Mucosa of stomach (tissue), 1 donor: ENCODE data around the gene CRKL.

Experiments
- H3K27me3 ChIP-seq: one replicate; pipeline ENCODE4 v1.7.0; 2013; ENCODE audit warnings: mild to moderate bottlenecking, low read length; ENCODE audit not compliant: control insufficient read depth, insufficient read depth
- H3K36me3 ChIP-seq: one replicate; pipeline ENCODE4 v1.7.0; 2013; ENCODE audit warnings: low read length; ENCODE audit not compliant: control insufficient read depth, insufficient read depth
- H3K4me1 ChIP-seq: one replicate; pipeline ENCODE4 v1.7.0; 2013; ENCODE audit warnings: mild to moderate bottlenecking, low read length; ENCODE audit not compliant: control insufficient read depth, insufficient read depth
- H3K4me3 ChIP-seq: one replicate; pipeline ENCODE4 v1.7.0; 2013; ENCODE audit warnings: low read length
- H3K9ac ChIP-seq: one replicate; pipeline ENCODE4 v1.7.0; 2013; ENCODE audit warnings: mild to moderate bottlenecking, low read length, moderate library complexity
- H3K9me3 ChIP-seq: one replicate; pipeline ENCODE4 v1.7.0; 2013; ENCODE audit warnings: mild to moderate bottlenecking, low read length, moderate library complexity; ENCODE audit not compliant: control insufficient read depth
- donor health status: Pancreatic carcinoma.

CRKL gene

GRCh38 chr22:20989323-20990138, 72.3 kb downstream of the CRKL start:
- Histone ChIP-seq H3K9me3 (no peaks in the 10 kb centered on the region), H3K4me3 (no peak overlapping the region), H3K27me3 (no peaks in the 10 kb centered on the region), H3K9ac (no peak overlapping the region), H3K4me1 (no peaks in the 10 kb centered on the region), H3K36me3 (peaks cover 17% of the 10 kb centered on the region)

- H3K4me1 ChIP-seq = no peaks in the 10 kb centered on the region
- H3K36me3 ChIP-seq = peaks cover 17% of the 10 kb centered on the region
- no peaks in the 10 kb centered on the region for H3K27me3 ChIP-seq
- no peak overlapping the region for H3K9ac ChIP-seq
- H3K4me3 ChIP-seq = no peak overlapping the region
- no peaks in the 10 kb centered on the region for H3K9me3 ChIP-seq
Measured at GRCh38 chr22:20990184-20991180, 73.3 kb downstream of the CRKL start.

DNA sequence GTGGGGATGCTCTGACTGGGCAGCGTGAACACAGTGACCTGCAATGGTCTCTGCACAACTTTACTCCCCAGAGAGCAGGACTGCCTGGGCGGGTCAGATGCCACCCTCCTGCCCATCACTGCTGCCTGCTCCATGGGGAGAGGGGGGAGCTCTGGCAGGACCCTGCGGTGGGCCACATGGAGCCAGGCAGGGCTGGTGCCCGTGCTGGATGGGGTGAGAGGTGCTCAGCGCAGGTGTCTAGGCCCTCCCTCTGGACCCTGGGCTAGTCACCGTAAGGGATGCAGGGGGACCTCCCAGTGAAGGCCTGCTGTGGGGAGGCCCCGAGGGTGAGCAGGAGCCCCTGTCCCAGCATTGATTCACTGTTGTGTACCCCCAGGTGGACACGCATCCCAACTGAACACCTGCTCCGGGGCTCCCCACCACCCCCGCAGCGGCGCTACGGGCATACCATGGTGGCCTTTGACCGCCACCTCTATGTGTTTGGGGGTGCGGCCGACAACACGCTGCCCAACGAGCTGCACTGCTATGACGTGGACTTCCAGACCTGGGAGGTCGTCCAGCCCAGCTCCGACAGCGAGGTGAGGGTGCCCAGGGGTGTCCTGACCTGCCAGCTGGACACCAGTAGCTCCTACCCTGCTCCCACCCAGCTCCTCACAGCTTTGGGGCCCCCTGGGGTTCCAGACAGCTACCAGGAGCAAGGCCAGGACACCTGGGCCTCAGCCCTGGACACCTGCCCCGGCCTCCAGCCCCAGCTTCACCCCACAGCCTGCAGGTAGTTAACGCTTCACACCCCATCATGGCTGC, 74.2 kb downstream of the CRKL start:
- Histone ChIP-seq H3K4me1 (no peaks in the 10 kb centered on the region), H3K27me3 (no peaks in the 10 kb centered on the region), H3K36me3 (peaks cover 17% of the 10 kb centered on the region), H3K4me3 (no peak overlapping the region), H3K9ac (no peak overlapping the region), H3K9me3 (no peaks in the 10 kb centered on the region)

- Histone ChIP-seq H3K9me3 (no peaks in the 10 kb centered on the region), H3K36me3 (peaks cover 22% of the 10 kb centered on the region), H3K9ac (no peak overlapping the region), H3K4me1 (no peaks in the 10 kb centered on the region), H3K27me3 (no peaks in the 10 kb centered on the region), H3K4me3 (no peak overlapping the region)
Measured at GRCh38 chr22:20992056-20992442, 74.8 kb downstream of the CRKL start.

- Histone ChIP-seq H3K9me3 (no peaks in the 10 kb centered on the region), H3K9ac (no peak overlapping the region), H3K4me3 (no peak overlapping the region), H3K27me3 (no peaks in the 10 kb centered on the region), H3K4me1 (no peaks in the 10 kb centered on the region), H3K36me3 (peaks cover 26% of the 10 kb centered on the region)
Measured at GRCh38 chr22:20992456-20993303, 75.5 kb downstream of the CRKL start.

DNA sequence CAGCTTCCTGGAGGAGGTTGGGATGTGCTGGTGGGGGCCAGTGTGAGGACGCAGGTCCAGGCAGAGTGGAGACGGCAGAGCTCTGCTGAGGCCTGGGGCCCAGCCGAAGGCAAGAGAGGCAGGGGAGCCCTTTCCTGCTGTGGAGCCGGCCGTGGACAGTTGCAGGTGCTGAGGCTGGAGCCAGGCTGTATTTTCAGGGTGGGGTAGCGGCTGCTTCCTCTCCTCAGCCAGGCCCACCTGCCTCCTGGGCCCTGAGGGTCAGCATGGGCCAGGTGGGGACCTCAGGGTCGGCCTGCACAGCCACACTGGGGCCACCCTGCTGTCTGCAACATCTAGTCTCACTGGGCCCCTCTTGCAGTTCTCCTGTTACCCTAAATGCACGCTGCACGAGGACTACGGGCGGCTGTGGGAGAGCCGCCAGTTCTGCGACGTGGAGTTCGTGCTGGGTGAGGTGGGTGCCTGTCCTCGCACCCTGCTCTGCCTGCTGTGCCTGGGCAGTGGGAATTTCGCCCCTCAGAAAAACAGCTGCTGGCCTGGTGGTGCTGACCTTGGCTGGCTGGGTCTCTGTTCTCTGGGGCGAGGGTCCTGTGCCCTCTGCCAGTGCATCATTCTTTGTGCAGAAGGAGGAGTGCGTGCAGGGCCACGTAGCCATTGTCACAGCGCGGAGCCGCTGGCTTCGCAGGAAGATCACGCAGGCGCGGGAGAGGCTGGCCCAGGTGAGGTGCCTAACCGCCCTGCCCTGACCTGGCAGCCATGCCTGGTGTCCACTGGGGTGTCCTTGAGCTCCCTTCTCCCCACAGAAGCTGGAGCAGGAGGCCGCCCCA, 76.3 kb downstream of the CRKL start:
- Histone ChIP-seq H3K27me3 (no peaks in the 10 kb centered on the region), H3K9ac (no peak overlapping the region), H3K4me3 (no peak overlapping the region), H3K9me3 (no peaks in the 10 kb centered on the region), H3K4me1 (no peaks in the 10 kb centered on the region), H3K36me3 (peaks cover 29% of the 10 kb centered on the region)

- Histone ChIP-seq H3K9ac (no peak overlapping the region), H3K9me3 (no peaks in the 10 kb centered on the region), H3K36me3 (peaks cover 31% of the 10 kb centered on the region), H3K4me3 (no peak overlapping the region), H3K27me3 (no peaks in the 10 kb centered on the region), H3K4me1 (no peaks in the 10 kb centered on the region)
Measured at GRCh38 chr22:20994128-20994901, 77.1 kb downstream of the CRKL start.

- peaks cover 36% of the 10 kb centered on the region for H3K36me3 ChIP-seq
- no peak overlapping the region for H3K9ac ChIP-seq
- H3K4me1 ChIP-seq = peaks cover 4% of the 10 kb centered on the region
Measured at GRCh38 chr22:20994902-20995241, 77.7 kb downstream of the CRKL start.

DNA sequence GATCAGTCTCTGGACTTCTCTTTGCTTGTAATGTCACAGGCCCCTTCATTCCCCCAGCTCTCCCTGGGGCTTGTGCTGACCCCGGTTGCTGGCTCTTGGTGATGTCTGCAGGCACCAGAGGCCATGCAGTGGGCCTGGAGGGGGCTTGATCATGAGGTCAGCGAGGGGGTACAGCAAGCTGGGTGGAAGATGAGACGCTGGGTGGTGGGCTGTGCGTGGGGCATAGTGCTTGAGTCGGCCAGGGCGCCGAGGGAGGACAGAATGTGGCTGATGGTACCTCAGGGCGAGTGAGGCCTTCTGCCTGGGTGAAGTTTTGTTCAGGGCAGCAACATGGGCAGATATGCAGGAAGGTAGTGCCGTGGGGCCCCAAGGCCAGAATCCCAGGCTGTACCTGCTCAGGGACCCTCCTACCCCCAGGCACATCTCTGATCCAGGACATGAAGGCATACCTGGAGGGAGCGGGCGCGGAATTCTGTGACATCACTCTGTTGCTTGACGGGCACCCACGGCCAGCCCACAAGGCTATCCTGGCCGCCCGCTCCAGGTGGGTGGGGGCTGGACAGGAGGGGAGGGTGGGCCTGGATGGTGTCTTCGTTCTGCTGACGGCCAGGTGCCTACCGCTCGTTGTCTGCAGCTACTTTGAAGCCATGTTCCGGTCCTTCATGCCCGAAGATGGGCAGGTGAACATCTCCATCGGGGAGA, 78.3 kb downstream of the CRKL start:
- no peak overlapping the region for H3K4me3 ChIP-seq
- no peaks in the 10 kb centered on the region for H3K27me3 ChIP-seq
- H3K9me3 ChIP-seq = no peaks in the 10 kb centered on the region
- no peak overlapping the region for H3K9ac ChIP-seq
- H3K36me3 ChIP-seq = peaks cover 36% of the 10 kb centered on the region
- H3K4me1 ChIP-seq = peaks cover 10% of the 10 kb centered on the region

More at GRCh38 chr22:20994902-20995241, 77.7 kb downstream of the CRKL start:
- H3K4me3 ChIP-seq = no peak overlapping the region
- H3K9me3 ChIP-seq = no peaks in the 10 kb centered on the region
- H3K27me3 ChIP-seq = no peaks in the 10 kb centered on the region

- H3K27me3 ChIP-seq = no peaks in the 10 kb centered on the region
- peaks cover 15% of the 10 kb centered on the region for H3K4me1 ChIP-seq
- H3K9ac ChIP-seq = no peak overlapping the region
- H3K9me3 ChIP-seq = no peaks in the 10 kb centered on the region
- H3K4me3 ChIP-seq = no peak overlapping the region
- peaks cover 36% of the 10 kb centered on the region for H3K36me3 ChIP-seq
Measured at GRCh38 chr22:20996031-20996410, 78.8 kb downstream of the CRKL start.
